Liver (tissue), 9 donors: ENCODE measurements around the gene STRIP2. TPM values are rescaled to one million over a fixed set of nuclear protein-coding genes. Genes with fewer than 3 reads are reported as not detected.
A peak's percentile ranks its signal among the peaks of the same experiment; 100 is the strongest.

Source experiments
- DNase-seq: peaks from one replicate; pipeline ENCODE4 v3.0.0-alpha.2; 2017; ENCODE audit warnings: low spot score
- H3K27ac ChIP-seq, 2 donors: one replicate each; pipeline ENCODE4 v1.7.0; 2013; ENCODE audit warnings: inconsistent platforms in 2 of 2, low read length in 2 of 2, control low read depth in 1 of 2, low read depth in 1 of 2, mild to moderate bottlenecking in 1 of 2
- H3K27me3 ChIP-seq, 4 donors: one replicate each; pipeline versions ENCODE4 v1.6.1 to v1.7.0; 2013; ENCODE audit warnings: low read length in 3 of 4, inconsistent platforms in 1 of 4, mild to moderate bottlenecking in 1 of 4, moderate library complexity in 1 of 4; ENCODE audit not compliant: control insufficient read depth in 4 of 4, insufficient read depth in 4 of 4
- H3K36me3 ChIP-seq, 4 donors: one replicate each; pipeline versions ENCODE4 v1.6.1 to v1.7.0; 2013; ENCODE audit warnings: low read length in 3 of 4, mild to moderate bottlenecking in 3 of 4, low read depth in 1 of 4, moderate library complexity in 1 of 4; ENCODE audit not compliant: control insufficient read depth in 4 of 4, insufficient read depth in 3 of 4
- H3K4me1 ChIP-seq, 4 donors: one replicate each; pipeline versions ENCODE4 v1.6.1 to v1.7.0; 2013; ENCODE audit warnings: low read length in 3 of 4, mild to moderate bottlenecking in 3 of 4, moderate library complexity in 1 of 4; ENCODE audit not compliant: control insufficient read depth in 4 of 4, insufficient read depth in 4 of 4
- H3K4me3 ChIP-seq, 3 donors: one replicate each; pipeline versions ENCODE4 v1.6.1 to v1.7.0; 2013; ENCODE audit warnings: low read length in 3 of 3, control low read depth in 1 of 3, low read depth in 1 of 3, mild to moderate bottlenecking in 1 of 3
- H3K9ac ChIP-seq, 2 donors: one replicate each; pipeline ENCODE4 v1.7.0; 2013; ENCODE audit warnings: low read length in 2 of 2, mild to moderate bottlenecking in 2 of 2, moderate library complexity in 2 of 2, control low read depth in 1 of 2, low read depth in 1 of 2
- H3K9me3 ChIP-seq, 4 donors: one replicate each; pipeline versions ENCODE4 v1.6.1 to v1.7.0; 2013; ENCODE audit warnings: low read length in 3 of 4; ENCODE audit not compliant: control insufficient read depth in 4 of 4
- ATF3 ChIP-seq: IDR thresholded peaks from 2 replicates; pipeline ENCODE4 v1.6.1; 2016; ENCODE audit warnings: antibody characterized with exemption
- CTCF ChIP-seq: fragments of 150-350 bp; IDR thresholded peaks from 2 replicates; pipeline ENCODE4 v1.5.1; 2017; ENCODE audit warnings: improper control_type of control experiment, low read depth, low read length; ENCODE audit not compliant: missing input control
- EGR1 ChIP-seq, 2 donors: IDR thresholded peaks; 2 replicates each; pipeline ENCODE4 v1.6.1; 2016 to 2018; ENCODE audit warnings: antibody characterized with exemption in 2 of 2, low read depth in 2 of 2
- FOXA1 ChIP-seq: IDR thresholded peaks from 2 replicates; pipeline ENCODE4 v1.6.1; 2016; ENCODE audit warnings: antibody characterized with exemption
- FOXA2 ChIP-seq: IDR thresholded peaks from 2 replicates; pipeline ENCODE4 v1.6.1; 2016; ENCODE audit warnings: antibody characterized with exemption
- GABPA ChIP-seq, 2 donors: IDR thresholded peaks in 1 of 2; conservative IDR thresholded peaks in 1 of 2; 2 replicates each; pipeline ENCODE4 v1.6.1; 2016; ENCODE audit warnings: antibody characterized with exemption in 2 of 2, mild to moderate bottlenecking in 1 of 2, moderate library complexity in 1 of 2
- HNF4A ChIP-seq, 2 donors: conservative IDR thresholded peaks; 2 replicates each; pipeline ENCODE4 v1.6.1; 2016; ENCODE audit warnings: antibody characterized with exemption in 2 of 2, mild to moderate bottlenecking in 2 of 2
- HNF4G ChIP-seq: IDR thresholded peaks from 2 replicates; pipeline ENCODE4 v1.6.1; 2016; ENCODE audit warnings: antibody characterized with exemption
- JUND ChIP-seq, 2 donors: IDR thresholded peaks; 2 replicates each; pipeline ENCODE4 v1.6.1; 2016; ENCODE audit warnings: antibody characterized with exemption in 2 of 2
- MAX ChIP-seq: IDR thresholded peaks from 2 replicates; pipeline ENCODE4 v1.6.1; 2016; ENCODE audit warnings: antibody characterized with exemption
- NR2F2 ChIP-seq: IDR thresholded peaks from 2 replicates; pipeline ENCODE4 v1.6.1; 2016; ENCODE audit warnings: antibody characterized with exemption
- RAD21 ChIP-seq, 2 donors: IDR thresholded peaks; 2 replicates each; pipeline ENCODE4 v1.6.1; 2016; ENCODE audit warnings: antibody characterized with exemption in 2 of 2, mild to moderate bottlenecking in 2 of 2
- REST ChIP-seq: IDR thresholded peaks from 2 replicates; pipeline ENCODE4 v1.6.1; 2016; ENCODE audit warnings: antibody characterized with exemption, mild to moderate bottlenecking
- RXRA ChIP-seq, 2 donors: IDR thresholded peaks; 2 replicates each; pipeline ENCODE4 v1.6.1; 2017 to 2018; ENCODE audit warnings: antibody characterized with exemption in 2 of 2, mild to moderate bottlenecking in 1 of 2
- SP1 ChIP-seq: IDR thresholded peaks from 2 replicates; pipeline ENCODE4 v1.6.1; 2018; ENCODE audit warnings: antibody characterized with exemption, mild to moderate bottlenecking
- TAF1 ChIP-seq: conservative IDR thresholded peaks from 2 replicates; pipeline ENCODE4 v1.6.1; 2016; ENCODE audit warnings: antibody characterized with exemption, mild to moderate bottlenecking
- YY1 ChIP-seq: IDR thresholded peaks from 2 replicates; pipeline ENCODE4 v1.6.1; 2016; ENCODE audit warnings: antibody characterized with exemption, mild to moderate bottlenecking
- ZBTB33 ChIP-seq: IDR thresholded peaks from 2 replicates; pipeline ENCODE4 v1.6.1; 2016; ENCODE audit warnings: antibody characterized with exemption
- WGBS: extraction: QIAGEN DNeasy Blood & Tissue Kit; methylation state at CpG from one replicate; pipeline ENCODE4 v1.1.7; 2013; 5-methylcytosine and 5-hydroxymethylcytosine counted together
- polyA plus RNA-seq, 2 donors: library from polyadenylated mRNA; stranded (reverse) in 1 of 2; unstranded in 1 of 2; fragments of 200-250 nt in 1 of 2; fragments of >200 nt in 1 of 2; fragmentation: Nextera tagmentation in 1 of 2; extraction: Ambion mirVana in 1 of 2; gene quantifications; one replicate each; pipeline versions ENCODE4 v1.2.1 to v1.2.3, GENCODE V29; 2013 to 2015
- total RNA-seq, 2 donors: library from RNA; depleted of rRNA; stranded (reverse); fragments of >200 nt; gene quantifications; one replicate each; pipeline ENCODE4 v1.2.3, GENCODE V29; 2014
- donor health status: healthy.
- donor health status: healthy.
- donor health status: healthy.
- donor health status: healthy.
- donor health status: healthy.

The STRIP2 gene
- 1 to 10 TPM in 1 of 2 donors, under 1 TPM in 1; 0.50 to 4.8 TPM for total RNA-seq
- under 1 TPM; 0.18 to 0.19 TPM for polyA plus RNA-seq

GRCh38 chr7:129433847-129434674 is at the start of gene STRIP2:
Gene STRIP2 (plus strand): TSS chr7:129434432. CDS start chr7:129434473, 41 bp downstream.
- TF ChIP-seq JUND (IDR thresholded peaks at IDR 0.05) (no peak), RXRA (IDR thresholded peaks at IDR 0.05) (no peak), SP1 (peak; percentile 70), REST (no peak), HNF4A (conservative IDR thresholded peaks at IDR 0.05) (no peak), EGR1 (IDR thresholded peaks at IDR 0.05; ENCODE audit: low read depth in 2 of 2) (no peak), ATF3 (no peak)
- WGBS = under 1% methylated on average over 75 of the region's 75 CpGs
- Histone ChIP-seq H3K36me3 (no peaks in the 10 kb centered on the region), H3K4me1 (peaks cover 3 to 14% (median 12%) of the 10 kb centered on the region in 4 donors), H3K27me3 (no peaks in the 10 kb centered on the region), H3K9ac (peak within 1 kb of the TSS; percentile 13 to 39), H3K9me3 (no peaks in the 10 kb centered on the region), H3K4me3 (peak within 1 kb of the TSS; percentile 50 to 95 (median 81)), H3K27ac (no peak within 1 kb of the TSS)
- peak; percentile 94 for DNase-seq

- H3K36me3 ChIP-seq = peaks cover 2 to 5% (median 4%) of the 10 kb centered on the region in 4 donors
- peaks cover 4 to 10% (median 6%) of the 10 kb centered on the region in 4 donors for H3K4me1 ChIP-seq
- H3K27ac ChIP-seq = no peak overlapping the region
- WGBS = 94% methylated on average over 1 of the region's 1 CpG
- DNase-seq = no peak
- no peak overlapping the region for H3K4me3 ChIP-seq
- H3K27me3 ChIP-seq = no peaks in the 10 kb centered on the region
- TF ChIP-seq MAX = no peak
- no peak for TF ChIP-seq NR2F2
- TF ChIP-seq TAF1 = no peak
- no peak for TF ChIP-seq GABPA (IDR thresholded peaks at IDR 0.05 in 1 of 2, conservative IDR thresholded peaks at IDR 0.05 in 1 of 2)
- no peak for TF ChIP-seq ZBTB33
- no peak for TF ChIP-seq YY1
- no peak for TF ChIP-seq RXRA (IDR thresholded peaks at IDR 0.05)
- no peak for TF ChIP-seq ATF3
- TF ChIP-seq RAD21 (IDR thresholded peaks at IDR 0.05) = no peak
- no peak for TF ChIP-seq FOXA2
- TF ChIP-seq CTCF = no peak
- no peak for TF ChIP-seq FOXA1
- no peak for TF ChIP-seq HNF4G
- no peak for TF ChIP-seq JUND (IDR thresholded peaks at IDR 0.05)
- no peak for TF ChIP-seq SP1
- TF ChIP-seq EGR1 (IDR thresholded peaks at IDR 0.05; ENCODE audit: low read depth in 2 of 2) = no peak
- no peak for TF ChIP-seq HNF4A (conservative IDR thresholded peaks at IDR 0.05)
- no peak for TF ChIP-seq REST
- no peak overlapping the region for H3K9ac ChIP-seq
- no peaks in the 10 kb centered on the region for H3K9me3 ChIP-seq
Measured at GRCh38 chr7:129385116-129385515, 49.1 kb upstream of the STRIP2 start.
